Measurements from ENCODE around the gene NT5DC1. TPM values are rescaled to one million over a fixed set of nuclear protein-coding genes. Genes with fewer than 3 reads are reported as not detected.

Gene NT5DC1
- total RNA-seq, 8 experiments from 2014 or later = 6.0 to 27.8 (median 10.3) TPM

GRCh38 chr6:116247285-116247684 is 146.6 kb downstream of the NT5DC1 start:
- no peak for ATAC-seq (replicated peaks in 6 of 8)
- in situ Hi-C loops (cut with MboI; ENCODE audit: low pct_unique_long_range_greater_than_20kb in 2 of 9, low sequenced_read_pairs in 9 of 9, unreplicated experiment in 9 of 9) = no loop called here
- Histone ChIP-seq H3K4me1 (replicated peaks in 1 of 2) (peaks cover 21 to 34% of the 10 kb centered on the region in 2 donors), H3K27ac (no peak overlapping the region), H3K4me3 (no peak overlapping the region)

DNA sequence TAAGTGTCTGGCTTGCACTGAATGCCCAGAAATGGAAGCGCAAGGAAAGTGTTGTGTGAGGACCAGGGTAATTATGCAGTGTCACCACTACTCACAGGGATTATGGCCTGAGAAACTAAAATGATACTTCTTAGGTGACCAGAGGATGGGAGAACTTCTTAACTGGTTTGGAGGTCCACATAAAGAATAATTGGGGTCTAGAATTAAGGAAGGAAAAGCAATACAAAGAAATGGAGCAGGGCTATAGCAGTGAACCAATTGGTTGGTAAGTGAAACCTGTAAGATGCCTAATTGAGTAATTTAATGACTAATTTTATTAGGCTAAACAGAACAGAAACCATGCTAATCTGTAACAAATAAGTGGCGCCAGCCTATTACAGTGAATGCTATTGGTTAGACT is 147.9 kb downstream of the NT5DC1 start:
- in situ Hi-C loops (cut with MboI; ENCODE audit: low pct_unique_long_range_greater_than_20kb in 2 of 9, low sequenced_read_pairs in 9 of 9, unreplicated experiment in 9 of 9) = no loop called here
- no peak for ATAC-seq (replicated peaks in 6 of 8)
- H3K27ac ChIP-seq = no peak overlapping the region
- WGBS, 10 experiments = 80 to 100% (median 100%) methylated on average over 1 to 2 of the region's 2 CpGs; no CpG with 5 or more reads in 1 of the 10 experiments
- peak overlapping the region in 1 of 5 donors; percentile 95 for H3K4me3 ChIP-seq
- peaks cover 30 to 40% of the 10 kb centered on the region in 2 donors for H3K4me1 ChIP-seq (replicated peaks in 1 of 2)

DNA sequence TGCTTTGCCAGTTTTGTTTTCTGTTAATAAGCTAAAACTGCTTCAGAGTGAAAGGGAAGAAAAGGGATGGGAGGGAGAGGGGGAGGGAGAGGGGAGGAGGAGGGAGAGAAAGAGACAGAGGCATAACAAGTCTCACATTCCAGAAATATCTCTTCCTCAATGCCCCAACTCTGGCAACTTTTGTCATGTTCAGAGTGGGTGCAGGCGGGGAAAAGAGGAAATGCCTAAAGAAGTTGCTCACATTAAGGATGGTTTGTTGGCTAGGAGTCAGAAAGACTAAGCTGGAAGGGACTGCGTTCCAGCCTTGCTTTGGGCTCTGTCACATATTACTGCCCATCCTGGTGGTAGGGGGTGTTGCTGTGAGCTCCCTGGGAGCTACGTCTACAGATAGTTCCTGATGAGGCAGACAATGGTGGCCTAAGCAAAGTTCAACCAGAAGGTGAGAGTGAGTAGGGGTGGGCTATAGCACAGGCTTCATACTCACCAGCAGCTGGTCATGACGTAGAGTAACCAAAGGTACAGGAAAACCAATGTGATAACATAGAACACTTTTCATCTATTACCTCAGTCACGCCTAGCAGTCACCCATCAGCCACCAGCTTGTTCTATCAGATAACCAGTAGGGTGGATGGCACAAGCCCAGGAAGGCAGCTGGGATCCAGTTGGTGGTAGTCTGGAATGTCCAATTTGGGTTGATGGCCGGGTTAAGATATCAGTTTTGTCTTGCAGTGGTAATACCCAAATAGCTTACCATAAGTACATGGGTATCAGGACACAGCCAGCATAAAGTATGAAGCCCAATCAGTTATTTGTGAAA is 151.1 kb downstream of the NT5DC1 start:
- ATAC-seq (replicated peaks in 6 of 8) = no peak
- 20 to 100% (median 80%) methylated on average over 1 to 4 of the region's 6 CpGs for WGBS, 10 experiments
- Histone ChIP-seq H3K4me3 (peak overlapping the region; percentile 88 to 95 (median 94)), H3K4me1 (replicated peaks in 1 of 2) (peaks cover 34 to 49% of the 10 kb centered on the region in 2 donors), H3K27ac (no peak overlapping the region)
- in situ Hi-C loops (cut with MboI; ENCODE audit: low pct_unique_long_range_greater_than_20kb in 2 of 9, low sequenced_read_pairs in 9 of 9, unreplicated experiment in 9 of 9) = loop anchor here in 2 of 9 experiments (25.0 kb wide), 2 partner anchors 286 to 311 kb away; partner anchors contain the start of genes CALHM4 (in 1 of the 2), RWDD1 (in 1 of the 2) and TRAPPC3L (in 1 of the 2)

- Histone ChIP-seq H3K4me1 (replicated peaks in 1 of 2) (peaks cover 34 to 40% of the 10 kb centered on the region in 2 donors), H3K27ac (peak overlapping the region; percentile 94), H3K4me3 (peak overlapping the region; percentile 88 to 95 (median 94))
- ATAC-seq (replicated peaks in 6 of 8) = no peak
- 10 to 35% (median 29%) methylated on average over 3 to 8 of the region's 11 CpGs; no CpG with 5 or more reads in 5 of the 10 experiments for WGBS, 10 experiments
- in situ Hi-C loops (cut with MboI; ENCODE audit: low pct_unique_long_range_greater_than_20kb in 2 of 9, low sequenced_read_pairs in 9 of 9, unreplicated experiment in 9 of 9) = loop anchor here in 2 of 9 experiments (25.0 kb wide), 2 partner anchors 284 to 309 kb away; partner anchors contain the start of genes CALHM4 (in 1 of the 2), RWDD1 (in 1 of the 2) and TRAPPC3L (in 1 of the 2)
Measured at GRCh38 chr6:116253188-116253504, 152.5 kb downstream of the NT5DC1 start.

GRCh38 chr6:116253505-116254296 is 153.0 kb downstream of the NT5DC1 start, which contains the start of gene TSPYL4:
Gene TSPYL4 (minus strand): TSS chr6:116254075. CDS start chr6:116254008, 67 bp downstream.
- 0 to 4% (median 1%) methylated on average over 1 to 29 of the region's 53 CpGs; no CpG with 5 or more reads in 3 of the 10 experiments for WGBS, 10 experiments
- peak within 1 kb of the TSS; percentile 94 for H3K27ac ChIP-seq
- peak within 1 kb of the TSS; percentile 88 to 95 (median 94) for H3K4me3 ChIP-seq
- H3K4me1 ChIP-seq (replicated peaks in 1 of 2) = peaks cover 29 to 34% of the 10 kb centered on the region in 2 donors
- in situ Hi-C loops (cut with MboI; ENCODE audit: low pct_unique_long_range_greater_than_20kb in 2 of 9, low sequenced_read_pairs in 9 of 9, unreplicated experiment in 9 of 9) = loop anchor here in 2 of 9 experiments (25.0 kb wide), 2 partner anchors 284 to 309 kb away; partner anchors contain the start of genes CALHM4 (in 1 of the 2), RWDD1 (in 1 of the 2) and TRAPPC3L (in 1 of the 2)
- peak; percentile 96 to 98 (median 97) for ATAC-seq (replicated peaks in 6 of 8)

DNA sequence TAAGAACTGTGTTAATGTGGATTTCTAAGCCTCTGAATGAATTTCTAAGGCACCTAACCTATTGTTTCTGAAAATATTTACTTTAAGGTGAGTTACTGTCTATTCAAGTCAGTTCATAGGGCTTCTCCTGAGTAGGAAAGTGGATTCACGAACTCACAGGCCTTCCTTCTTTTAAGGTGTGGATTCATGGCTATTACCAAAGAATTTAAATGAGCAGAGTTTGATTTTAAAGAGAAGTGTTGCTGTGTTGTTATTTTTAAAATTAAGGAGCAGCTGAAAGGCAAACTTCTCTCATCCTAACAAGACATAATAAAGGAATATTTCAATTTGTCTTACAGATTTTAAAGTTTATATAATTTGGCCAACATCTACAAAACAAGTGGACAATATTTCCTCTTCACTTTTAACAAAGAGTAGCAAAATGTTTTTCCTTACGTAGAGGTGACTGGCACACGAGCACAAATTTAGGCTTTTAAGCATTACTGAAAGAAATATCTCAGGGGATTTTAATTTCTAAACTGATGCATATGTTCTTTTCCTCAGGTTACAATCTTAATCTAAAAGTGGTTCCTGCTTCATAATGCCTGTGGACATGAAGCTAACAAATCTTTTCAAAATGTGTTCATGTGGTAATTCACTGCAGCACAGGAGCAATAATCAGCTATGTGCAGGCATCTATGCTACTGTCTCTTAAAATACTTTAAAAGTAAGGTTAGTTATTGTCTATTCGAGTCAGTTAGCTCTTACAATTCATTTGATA is 153.8 kb downstream of the NT5DC1 start:
- no peak for ATAC-seq (replicated peaks in 6 of 8)
- WGBS, 10 experiments = 0 to 24% (median 7%) methylated on average over 1 to 4 of the region's 4 CpGs
- in situ Hi-C loops (cut with MboI; ENCODE audit: low pct_unique_long_range_greater_than_20kb in 2 of 9, low sequenced_read_pairs in 9 of 9, unreplicated experiment in 9 of 9) = loop anchor here in 2 of 9 experiments (25.0 kb wide), 2 partner anchors 283 to 308 kb away; partner anchors contain the start of genes CALHM4 (in 1 of the 2), RWDD1 (in 1 of the 2) and TRAPPC3L (in 1 of the 2)
- H3K4me3 ChIP-seq = peak overlapping the region; percentile 88 to 95 (median 94)
- peaks cover 27% of the 10 kb centered on the region in 2 donors for H3K4me1 ChIP-seq (replicated peaks in 1 of 2)
- peak overlapping the region; percentile 94 for H3K27ac ChIP-seq

GRCh38 chr6:116255246-116255800 is 154.7 kb downstream of the NT5DC1 start:
- WGBS, 10 experiments = 0 to 50% (median 11%) methylated on average over 1 to 5 of the region's 5 CpGs
- peak overlapping the region; percentile 94 for H3K27ac ChIP-seq
- H3K4me3 ChIP-seq = peak overlapping the region; percentile 7 to 95 (median 94)
- in situ Hi-C loops (cut with MboI; ENCODE audit: low pct_unique_long_range_greater_than_20kb in 2 of 9, low sequenced_read_pairs in 9 of 9, unreplicated experiment in 9 of 9) = loop anchor here in 2 of 9 experiments (25.0 kb wide), 2 partner anchors 282 to 307 kb away; partner anchors contain the start of genes CALHM4 (in 1 of the 2), RWDD1 (in 1 of the 2) and TRAPPC3L (in 1 of the 2)
- peak in 2 of 8 experiments; percentile 4 to 9 for ATAC-seq (replicated peaks in 6 of 8)
- H3K4me1 ChIP-seq (replicated peaks in 1 of 2) = peaks cover 22 to 27% of the 10 kb centered on the region in 2 donors

- H3K4me3 ChIP-seq = no peak overlapping the region
Measured at GRCh38 chr6:116256694-116257093, 156.0 kb downstream of the NT5DC1 start.

DNA sequence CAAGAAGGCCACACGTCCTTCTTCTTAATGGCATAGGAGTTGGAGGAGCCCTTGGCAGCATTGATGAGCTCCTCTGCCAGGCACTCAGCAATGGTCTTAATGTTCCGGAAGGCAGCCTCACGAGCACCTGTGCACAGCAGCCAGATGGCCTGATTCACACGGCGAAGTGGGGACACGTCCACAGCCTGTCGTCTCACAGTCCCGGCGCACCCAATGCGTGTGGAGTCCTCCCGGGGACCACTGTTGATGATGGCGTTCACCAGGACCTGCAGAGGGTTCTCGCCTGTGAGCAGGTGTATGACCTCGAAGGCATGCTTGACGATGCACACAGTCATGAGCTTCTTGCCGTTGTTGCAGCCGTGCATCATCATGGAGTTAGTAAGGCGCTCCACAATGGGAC is 157.9 kb downstream of the NT5DC1 start:
- no peak overlapping the region for H3K4me3 ChIP-seq
- WGBS, 10 experiments = 67 to 100% (median 80%) methylated on average over 1 to 2 of the region's 18 CpGs; no CpG with 5 or more reads in 5 of the 10 experiments
- H3K4me1 ChIP-seq (replicated peaks in 1 of 2) = peaks cover 5 to 9% of the 10 kb centered on the region in 2 donors
- H3K27ac ChIP-seq = no peak overlapping the region
- in situ Hi-C loops (cut with MboI; ENCODE audit: low pct_unique_long_range_greater_than_20kb in 2 of 9, low sequenced_read_pairs in 9 of 9, unreplicated experiment in 9 of 9) = loop anchor here in 2 of 9 experiments (25.0 kb wide), 2 partner anchors 279 to 304 kb away; partner anchors contain the start of genes CALHM4 (in 1 of the 2), RWDD1 (in 1 of the 2) and TRAPPC3L (in 1 of the 2)
- ATAC-seq (replicated peaks in 6 of 8) = no peak

More at GRCh38 chr6:116256694-116257093, 156.0 kb downstream of the NT5DC1 start:
- in situ Hi-C loops (cut with MboI; ENCODE audit: low pct_unique_long_range_greater_than_20kb in 2 of 9, low sequenced_read_pairs in 9 of 9, unreplicated experiment in 9 of 9) = loop anchor here in 2 of 9 experiments (25.0 kb wide), 2 partner anchors 281 to 306 kb away; partner anchors contain the start of genes CALHM4 (in 1 of the 2), RWDD1 (in 1 of the 2) and TRAPPC3L (in 1 of the 2)
- 13 to 100% (median 100%) methylated on average over 1 of the region's 1 CpG; no CpG with 5 or more reads in 2 of the 10 experiments for WGBS, 10 experiments
- Histone ChIP-seq H3K27ac (no peak overlapping the region), H3K4me1 (replicated peaks in 1 of 2) (peaks cover 19 to 20% of the 10 kb centered on the region in 2 donors)
- no peak for ATAC-seq (replicated peaks in 6 of 8)

DNA sequence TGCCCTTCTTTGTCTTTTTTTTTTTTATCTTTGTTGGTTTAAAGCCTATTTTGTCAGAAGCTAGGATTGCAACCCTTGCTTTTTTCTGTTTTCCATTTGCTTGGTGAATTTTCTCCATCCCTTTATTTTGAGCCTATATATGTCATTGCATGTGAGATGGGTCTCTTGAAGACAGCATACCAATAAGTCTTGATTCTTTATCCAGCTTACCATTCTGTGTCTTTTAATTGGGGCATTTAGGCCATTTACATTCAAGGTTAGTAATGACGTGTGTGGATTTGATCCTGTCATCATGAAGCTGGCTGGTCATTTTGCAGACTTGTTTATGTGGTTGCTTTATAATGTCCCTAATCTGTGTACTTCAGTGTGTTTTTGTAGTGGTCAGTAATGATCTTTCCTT is 162.7 kb downstream of the NT5DC1 start:
- Histone ChIP-seq H3K4me1 (replicated peaks in 1 of 2) (no peaks in the 10 kb centered on the region), H3K4me3 (no peak overlapping the region), H3K27ac (no peak overlapping the region)
- WGBS, 10 experiments = 83 to 100% (median 100%) methylated on average over 1 of the region's 1 CpG; no CpG with 5 or more reads in 1 of the 10 experiments
- ATAC-seq (replicated peaks in 6 of 8) = no peak
- in situ Hi-C loops (cut with MboI; ENCODE audit: low pct_unique_long_range_greater_than_20kb in 2 of 9, low sequenced_read_pairs in 9 of 9, unreplicated experiment in 9 of 9) = loop anchor here in 3 of 9 experiments (10.0 to 25.0 kb wide), 3 partner anchors 274 to 301 kb away; partner anchors contain the start of genes CALHM4 (in 1 of the 3), RWDD1 (in 1 of the 3) and TRAPPC3L (in 1 of the 3)
